Coronary artery (tissue), 2 donors: ENCODE results near the gene KRT14.
"Not testable (repeated sequence)": the region's sequence is repeated elsewhere in the genome, so short reads cannot be mapped to it uniquely, and the experiment has no call there.

Experiments used
- DNase-seq: peaks from one replicate; pipeline ENCODE4 v3.0.0-alpha.2; 2017; ENCODE audit warnings: low spot score
- H3K27ac ChIP-seq, 2 donors: fragments of 200-600 bp; sonication (generic); one replicate each; pipeline ENCODE4 v1.5.1; 2016 to 2019
- H3K4me3 ChIP-seq: fragments of 200-600 bp; sonication (generic); 2 replicates; pipeline ENCODE4 v1.5.1; 2016; ENCODE audit warnings: mild to moderate bottlenecking, moderate library complexity
- TF ChIP-seq, protein P1 (sequence below): fragments of 200-600 bp; sonication (generic); IDR thresholded peaks from one replicate; pipeline ENCODE4 v1.5.1; 2019; ENCODE audit warnings: antibody characterized with exemption

The KRT14 gene

DNA sequence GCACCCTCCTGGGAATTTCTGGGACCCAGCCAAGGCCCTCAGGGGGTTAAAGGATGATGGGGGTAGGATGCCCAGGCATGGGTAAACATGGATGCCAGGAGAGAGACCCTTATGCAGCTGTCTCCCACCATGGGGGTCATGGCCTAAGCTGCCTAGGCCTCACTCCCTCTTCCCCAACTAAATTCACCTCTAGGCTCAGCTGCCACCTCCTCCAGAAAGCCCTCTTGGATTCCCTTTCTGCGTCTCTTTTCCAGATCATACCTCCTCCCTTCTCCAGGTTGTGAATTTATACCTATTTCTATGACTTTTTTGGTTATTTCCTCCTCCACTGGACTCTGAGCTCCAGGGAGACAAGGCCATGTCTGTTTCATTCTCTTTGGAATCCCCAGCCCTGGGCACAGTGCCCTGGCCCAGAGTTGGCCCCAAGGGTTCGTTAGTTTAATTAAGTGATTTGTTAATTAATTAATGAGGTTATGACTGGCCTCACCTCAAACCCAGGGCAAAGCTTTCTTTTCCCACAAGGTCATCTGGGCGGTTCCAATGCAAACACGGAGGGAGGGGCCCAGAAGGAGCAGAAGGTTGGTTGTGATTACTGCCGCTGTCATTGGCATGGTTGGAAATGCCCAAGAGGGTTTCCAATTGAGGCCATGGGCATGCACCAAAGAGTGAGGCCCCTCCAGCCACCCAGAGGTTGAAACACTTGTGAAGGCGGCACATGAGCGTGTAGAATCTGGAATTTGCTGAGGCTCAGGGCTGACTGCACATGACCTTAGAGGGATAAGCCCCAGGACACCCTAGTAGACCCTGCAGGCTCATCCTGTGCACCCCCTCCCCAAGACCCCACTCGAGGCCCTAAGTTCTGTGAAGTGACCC is 44.6 kb upstream of the KRT14 start:
- no peak for DNase-seq
- Histone ChIP-seq H3K4me3 (no peak overlapping the region), H3K27ac (no peak overlapping the region)
- TF ChIP-seq, protein P1, sequence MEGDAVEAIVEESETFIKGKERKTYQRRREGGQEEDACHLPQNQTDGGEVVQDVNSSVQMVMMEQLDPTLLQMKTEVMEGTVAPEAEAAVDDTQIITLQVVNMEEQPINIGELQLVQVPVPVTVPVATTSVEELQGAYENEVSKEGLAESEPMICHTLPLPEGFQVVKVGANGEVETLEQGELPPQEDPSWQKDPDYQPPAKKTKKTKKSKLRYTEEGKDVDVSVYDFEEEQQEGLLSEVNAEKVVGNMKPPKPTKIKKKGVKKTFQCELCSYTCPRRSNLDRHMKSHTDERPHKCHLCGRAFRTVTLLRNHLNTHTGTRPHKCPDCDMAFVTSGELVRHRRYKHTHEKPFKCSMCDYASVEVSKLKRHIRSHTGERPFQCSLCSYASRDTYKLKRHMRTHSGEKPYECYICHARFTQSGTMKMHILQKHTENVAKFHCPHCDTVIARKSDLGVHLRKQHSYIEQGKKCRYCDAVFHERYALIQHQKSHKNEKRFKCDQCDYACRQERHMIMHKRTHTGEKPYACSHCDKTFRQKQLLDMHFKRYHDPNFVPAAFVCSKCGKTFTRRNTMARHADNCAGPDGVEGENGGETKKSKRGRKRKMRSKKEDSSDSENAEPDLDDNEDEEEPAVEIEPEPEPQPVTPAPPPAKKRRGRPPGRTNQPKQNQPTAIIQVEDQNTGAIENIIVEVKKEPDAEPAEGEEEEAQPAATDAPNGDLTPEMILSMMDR: no peak

DNA sequence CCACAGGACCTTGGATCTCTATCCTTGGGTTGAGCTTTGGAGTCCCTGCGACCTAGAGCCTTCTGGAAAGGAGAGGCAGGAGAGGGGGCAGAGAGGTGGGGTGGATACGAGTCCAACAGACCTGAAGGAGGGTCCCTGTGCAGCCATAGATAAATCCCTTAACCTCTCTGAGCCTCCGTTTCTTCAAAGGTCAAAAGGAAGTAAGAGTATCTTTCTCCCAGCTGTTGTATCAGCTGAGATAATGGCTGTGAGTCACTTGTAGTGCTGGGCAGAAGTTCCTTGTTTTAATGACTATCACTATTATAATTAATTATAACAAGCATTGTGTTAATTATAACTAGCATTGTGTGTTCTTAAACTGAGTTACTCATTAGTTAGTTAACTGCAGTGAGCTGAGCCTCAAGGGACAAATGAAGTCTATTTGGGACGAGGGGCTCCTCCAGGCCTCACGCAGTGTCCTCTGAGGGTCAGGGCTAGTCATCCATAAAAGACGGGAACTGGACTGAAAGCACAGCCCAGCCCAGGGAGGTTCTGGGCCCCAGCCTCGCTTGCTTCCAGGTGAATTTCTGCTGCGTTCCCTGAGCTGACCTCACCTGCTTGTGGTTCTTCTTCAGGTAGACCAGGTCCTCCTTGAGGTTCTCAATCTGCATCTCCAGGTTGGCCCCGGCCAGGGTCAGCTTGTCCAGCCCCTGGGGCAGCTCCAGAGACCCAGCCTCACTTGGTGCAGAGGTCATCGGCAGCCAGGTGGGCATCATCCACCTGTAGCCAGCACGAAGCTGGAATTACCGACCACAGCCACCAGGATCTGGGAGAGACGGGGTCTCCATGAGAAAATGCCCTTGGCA is 43.4 kb upstream of the KRT14 start:
- TF ChIP-seq, protein P1: no peak
- H3K27ac ChIP-seq: no peak overlapping the region
- no peak for DNase-seq
- H3K4me3 ChIP-seq: no peak overlapping the region

DNA sequence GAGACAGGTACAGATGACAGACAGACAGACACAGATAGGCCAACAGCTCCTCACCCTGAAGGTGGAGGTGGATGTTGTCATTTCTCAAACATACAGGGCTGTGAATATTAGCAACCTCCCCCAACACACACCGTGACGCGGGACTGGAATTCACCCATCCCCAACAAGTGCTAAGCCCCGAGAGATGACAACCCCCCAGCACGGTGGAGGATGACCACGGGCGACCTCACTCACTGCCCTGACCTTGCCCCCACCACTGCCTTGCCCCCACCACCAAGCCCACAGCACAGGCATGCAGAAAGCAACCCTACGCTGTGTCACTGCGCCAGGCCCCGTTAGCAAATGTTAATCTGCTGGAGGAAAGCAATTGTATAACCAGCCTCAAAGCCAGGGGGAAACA is 42.6 kb upstream of the KRT14 start:
- Histone ChIP-seq H3K27ac (no peak overlapping the region), H3K4me3 (no peak overlapping the region)
- TF ChIP-seq, protein P1: no peak
- no peak for DNase-seq

DNA sequence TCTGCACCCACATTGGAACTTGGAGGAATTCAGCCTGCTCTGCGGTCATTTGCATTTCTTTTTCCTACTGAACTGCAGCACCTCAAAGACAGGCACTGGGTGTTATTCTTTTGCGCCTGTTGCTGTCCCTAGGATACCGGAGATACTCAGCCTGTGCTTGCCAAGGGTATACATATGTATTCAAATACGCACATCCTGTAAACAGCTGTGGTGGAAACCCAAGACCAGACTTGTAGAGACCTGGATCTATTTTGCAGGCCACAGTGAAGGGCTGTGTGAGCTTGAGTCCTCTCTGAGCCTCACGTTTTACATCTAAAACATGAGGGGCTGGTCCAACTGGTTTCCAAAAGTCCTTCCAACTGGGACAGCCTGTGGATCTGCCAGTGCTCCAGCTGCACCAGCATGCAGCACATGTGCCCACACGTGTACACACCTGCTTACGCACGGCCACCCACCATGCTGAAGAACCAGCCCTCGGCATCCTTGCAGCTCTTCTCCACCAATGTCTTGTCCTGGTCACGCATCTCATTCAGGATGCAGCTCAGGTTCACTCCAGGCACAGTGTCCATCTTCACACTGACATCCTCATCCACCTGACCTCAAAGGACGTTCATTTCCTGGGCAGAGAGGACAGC is 42.0 kb upstream of the KRT14 start:
- not testable (repeated sequence) for H3K4me3 ChIP-seq, DNase-seq, H3K27ac ChIP-seq

DNA sequence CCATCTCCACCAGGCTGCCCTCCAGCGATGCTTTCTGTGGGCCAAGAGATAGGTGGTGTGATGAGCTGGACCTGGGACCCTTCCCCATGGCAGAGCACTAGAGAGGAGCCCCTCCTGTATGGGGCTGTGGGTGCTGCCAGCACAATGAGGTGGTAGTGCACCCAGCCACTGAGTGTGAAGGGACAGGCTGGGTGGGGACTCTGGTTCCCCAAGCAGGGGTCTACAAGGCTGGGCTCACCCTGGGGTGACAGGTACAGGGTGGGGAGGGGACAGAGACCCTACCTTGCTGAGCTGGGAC is 41.3 kb upstream of the KRT14 start:
- H3K4me3 ChIP-seq, DNase-seq, H3K27ac ChIP-seq: not testable (repeated sequence)

DNA sequence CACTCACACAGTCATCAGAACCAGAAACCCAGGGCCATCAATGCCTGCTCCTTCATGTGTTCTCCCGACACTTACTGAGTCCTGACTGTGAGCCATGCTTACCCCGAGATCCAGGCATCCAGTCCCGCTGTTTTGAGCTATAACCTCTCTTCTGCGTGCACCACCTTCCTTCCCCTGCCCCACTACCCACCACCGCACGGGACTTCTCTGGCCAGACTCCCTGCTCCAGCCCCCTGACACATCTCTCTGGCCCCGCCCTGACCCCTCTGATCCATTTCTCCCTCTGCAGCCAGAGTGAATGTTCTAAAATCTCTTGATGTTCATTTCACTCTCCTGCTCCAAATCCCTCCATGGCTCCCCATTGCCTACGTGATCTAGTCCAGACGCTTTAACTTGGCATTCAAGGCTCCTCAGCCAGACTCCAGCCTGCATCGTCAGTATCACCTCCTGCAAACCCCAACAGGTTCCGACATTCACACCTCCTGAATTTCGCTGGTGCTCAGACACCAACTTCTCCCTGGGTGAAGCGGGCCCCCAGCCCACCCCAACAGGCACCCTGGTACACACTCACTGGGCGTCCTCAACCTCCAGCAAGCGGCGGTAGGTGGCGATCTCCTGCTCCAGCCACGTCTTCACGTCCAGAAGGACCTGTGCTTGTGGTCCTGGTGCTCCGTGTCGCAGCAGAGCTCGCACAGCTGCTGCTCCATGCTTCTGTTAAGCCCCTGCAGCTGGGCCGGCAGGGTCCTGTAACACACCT is 40.8 kb upstream of the KRT14 start:
- TF ChIP-seq, protein P1: no peak
- DNase-seq: no peak
- Histone ChIP-seq H3K4me3 (no peak overlapping the region), H3K27ac (no peak overlapping the region)

DNA sequence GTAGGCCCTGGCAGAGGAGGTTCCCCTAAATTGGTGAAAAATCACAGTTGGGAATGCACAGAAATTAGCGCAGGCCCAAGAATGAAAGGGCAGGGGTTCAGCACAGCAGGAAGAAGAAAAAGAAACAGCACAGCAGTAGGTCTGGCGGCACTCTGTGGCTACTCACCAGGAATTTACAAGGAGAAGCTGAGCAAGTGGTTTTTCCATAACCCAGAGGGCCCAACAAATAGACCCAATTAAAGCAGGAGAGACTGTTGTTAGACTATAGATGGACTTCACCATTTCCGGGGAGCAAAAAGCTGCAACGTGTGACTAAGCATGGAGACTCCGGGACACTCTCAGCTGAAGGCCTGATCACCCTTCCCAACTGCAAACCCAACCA is 40.2 kb upstream of the KRT14 start:
- not testable (repeated sequence) for DNase-seq, H3K27ac ChIP-seq, H3K4me3 ChIP-seq

DNA sequence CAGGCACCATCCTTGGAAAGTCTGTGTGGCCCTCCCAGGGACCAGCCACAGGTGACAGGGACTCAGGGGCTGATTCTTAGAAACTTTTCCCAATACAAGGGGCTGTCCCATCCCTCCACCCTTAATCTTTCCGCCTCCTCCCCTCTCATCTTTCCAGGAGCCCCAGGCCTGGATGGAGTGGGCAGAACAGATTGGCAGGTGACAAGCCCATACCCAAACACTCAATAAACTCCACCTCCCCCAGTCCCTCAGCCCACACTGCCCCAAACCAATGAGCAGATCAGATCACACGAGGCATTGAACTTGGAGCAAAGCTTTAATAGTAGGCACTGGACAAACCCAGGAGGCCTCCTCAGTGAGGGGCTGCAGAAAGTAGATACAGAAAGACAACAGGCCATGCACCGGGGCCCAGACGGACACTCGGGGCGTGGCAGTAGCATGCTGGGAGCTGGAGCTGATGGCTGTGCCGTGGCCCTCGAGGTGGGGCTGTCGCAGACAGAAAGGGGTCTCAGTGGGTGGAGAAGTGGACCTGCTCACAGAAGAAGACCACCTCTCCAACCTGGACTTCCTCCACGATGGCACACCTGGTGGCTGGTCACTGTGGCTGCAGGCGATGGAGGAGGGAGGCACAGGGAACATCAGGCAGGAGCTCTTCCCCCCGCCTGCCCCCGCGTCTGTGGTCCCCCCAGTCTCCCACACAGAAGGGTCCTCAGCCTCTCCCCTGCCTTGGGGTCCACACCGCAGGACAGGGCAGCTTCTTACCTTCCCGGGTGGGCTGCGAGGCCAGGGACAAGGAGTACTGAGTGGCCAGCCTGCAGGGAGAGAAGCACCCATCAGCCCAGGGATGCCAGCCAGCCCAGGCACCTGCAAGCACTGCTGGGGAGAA is 39.6 kb upstream of the KRT14 start:
- not testable (repeated sequence) for H3K4me3 ChIP-seq, DNase-seq
- H3K27ac ChIP-seq: peak overlapping the region in 1 of 2 donors; percentile 4
